AG08395 (cell line): Measurements from ENCODE around the gene SLC22A4.
A peak's percentile ranks its signal among the peaks of the same experiment; 100 is the strongest.

Source experiments
- DNase-seq: peaks from one replicate; pipeline ENCODE4 v3.0.0; 2012; ENCODE audit warnings: mixed read lengths, low spot score

SLC22A4 gene

DNA sequence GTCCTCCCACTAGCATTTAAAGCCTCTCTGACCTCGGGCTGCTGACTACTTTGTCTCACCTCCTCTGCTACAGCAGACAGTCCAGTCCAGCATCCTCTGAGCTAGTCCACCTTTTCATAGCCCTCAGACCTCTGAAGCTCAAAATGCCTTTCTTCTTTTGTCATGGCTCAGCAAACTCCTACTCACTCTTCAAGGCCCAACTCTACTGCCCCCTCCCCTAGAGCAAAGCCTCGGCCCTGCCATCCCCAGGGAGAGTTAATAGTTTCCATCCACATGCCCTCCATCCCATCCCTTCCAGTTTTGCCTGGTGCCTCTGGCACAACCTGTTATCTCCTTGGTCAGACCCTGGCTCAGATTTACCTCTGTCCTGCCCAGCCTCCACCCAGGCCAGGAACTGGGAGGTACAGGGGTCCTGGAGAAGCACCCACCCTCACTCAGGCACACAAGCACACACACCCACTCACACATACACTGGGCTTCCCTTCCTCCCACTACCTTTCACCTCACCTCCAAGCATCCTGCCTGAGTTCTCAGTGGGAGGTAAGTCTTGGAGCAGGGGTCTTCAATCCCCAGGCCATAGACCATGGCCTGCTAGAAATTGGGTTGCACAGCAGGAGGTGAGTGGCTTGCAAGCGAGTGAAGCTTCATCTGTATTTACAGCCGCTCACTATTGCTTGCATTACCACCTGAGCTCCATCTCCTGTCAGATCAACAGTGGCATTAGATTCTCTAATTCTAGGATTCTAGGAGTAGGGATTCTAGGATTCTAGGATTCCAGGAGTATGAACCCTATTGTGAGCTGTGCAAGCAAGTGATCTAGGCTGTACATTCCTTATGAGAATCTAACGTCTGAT lies 18.6 kb upstream of the SLC22A4 start:
- no peak for DNase-seq

DNA sequence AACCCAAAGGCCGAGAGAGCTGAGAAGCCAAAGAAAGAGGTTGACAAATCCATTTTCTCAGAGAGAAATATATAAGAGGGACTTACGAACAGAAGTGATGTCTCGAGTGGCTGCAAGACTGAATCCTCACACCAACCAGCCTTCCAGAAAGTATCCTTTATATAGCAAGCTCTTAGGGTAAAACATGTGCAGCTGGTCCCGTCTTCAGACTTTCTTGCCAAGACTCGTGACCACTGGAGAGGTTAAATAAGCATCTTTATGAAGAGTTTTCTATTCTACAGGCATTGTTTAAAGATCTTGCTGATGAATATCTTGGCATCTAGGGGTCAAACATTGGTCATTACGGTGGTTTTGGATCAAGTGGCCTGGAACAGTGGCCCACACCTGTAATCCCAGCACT lies 16.9 kb upstream of the SLC22A4 start:
- DNase-seq: no peak

DNA sequence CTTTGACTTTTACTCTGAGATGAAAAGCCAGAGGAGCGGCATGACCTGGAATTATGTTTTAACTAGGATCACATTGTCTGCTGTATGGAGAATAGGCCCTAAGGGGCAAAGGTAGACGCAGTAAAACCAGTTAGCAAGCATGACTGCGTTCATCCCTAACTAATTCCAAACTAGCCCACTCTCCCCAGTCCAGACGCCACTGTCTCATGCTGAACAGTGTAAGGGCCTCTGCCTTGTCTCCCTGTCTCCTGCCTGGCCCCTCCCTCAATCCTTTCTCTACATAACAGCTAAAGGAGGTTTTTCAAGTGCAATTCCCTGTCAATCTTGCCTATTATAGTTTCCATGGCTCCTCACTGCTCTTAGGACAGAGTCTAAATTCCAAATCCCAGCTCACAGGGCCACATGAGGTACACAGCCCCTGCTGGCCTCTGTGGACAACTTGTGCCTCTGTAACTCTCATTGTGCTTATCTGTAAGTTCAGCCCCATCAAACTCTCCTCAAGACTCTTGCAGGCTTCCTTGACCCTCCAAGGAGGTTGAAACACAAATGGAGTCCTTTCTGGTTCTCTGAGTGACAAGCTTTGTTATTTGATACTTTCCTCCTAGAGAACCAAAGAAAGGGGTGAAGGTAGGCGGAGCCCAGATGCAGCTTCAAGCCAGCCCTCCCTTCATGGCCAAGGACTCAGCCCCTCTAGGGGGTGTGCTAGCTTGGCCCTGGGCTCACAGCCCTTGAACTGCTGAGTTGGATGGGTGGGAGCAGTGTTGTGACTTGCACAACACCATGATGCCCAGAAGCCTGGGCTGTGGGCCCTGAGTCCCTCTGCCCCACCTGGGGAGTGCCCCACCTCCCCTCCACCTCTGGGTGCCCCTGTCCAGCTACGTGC lies 16.0 kb upstream of the SLC22A4 start:
- DNase-seq: no peak

DNA sequence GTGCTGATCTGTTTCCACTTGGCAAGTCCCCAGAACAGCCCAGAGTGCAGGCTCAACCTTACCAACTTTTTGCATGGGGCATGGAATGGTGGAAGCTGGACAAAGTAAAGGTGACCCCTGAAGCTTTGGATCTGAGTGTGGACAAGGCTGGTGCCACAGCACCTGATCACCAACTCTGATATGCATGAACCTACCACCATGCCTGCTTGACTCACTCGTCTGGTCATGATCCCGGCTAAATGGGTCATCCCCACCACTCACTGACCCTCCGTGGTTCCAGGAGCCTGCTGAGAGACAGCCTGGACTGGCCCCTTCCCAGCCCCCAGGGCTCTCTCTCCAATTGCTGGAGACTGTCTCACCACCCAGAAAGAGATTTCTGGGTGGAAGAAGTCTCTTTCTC lies 14.4 kb upstream of the SLC22A4 start:
- DNase-seq: no peak

DNA sequence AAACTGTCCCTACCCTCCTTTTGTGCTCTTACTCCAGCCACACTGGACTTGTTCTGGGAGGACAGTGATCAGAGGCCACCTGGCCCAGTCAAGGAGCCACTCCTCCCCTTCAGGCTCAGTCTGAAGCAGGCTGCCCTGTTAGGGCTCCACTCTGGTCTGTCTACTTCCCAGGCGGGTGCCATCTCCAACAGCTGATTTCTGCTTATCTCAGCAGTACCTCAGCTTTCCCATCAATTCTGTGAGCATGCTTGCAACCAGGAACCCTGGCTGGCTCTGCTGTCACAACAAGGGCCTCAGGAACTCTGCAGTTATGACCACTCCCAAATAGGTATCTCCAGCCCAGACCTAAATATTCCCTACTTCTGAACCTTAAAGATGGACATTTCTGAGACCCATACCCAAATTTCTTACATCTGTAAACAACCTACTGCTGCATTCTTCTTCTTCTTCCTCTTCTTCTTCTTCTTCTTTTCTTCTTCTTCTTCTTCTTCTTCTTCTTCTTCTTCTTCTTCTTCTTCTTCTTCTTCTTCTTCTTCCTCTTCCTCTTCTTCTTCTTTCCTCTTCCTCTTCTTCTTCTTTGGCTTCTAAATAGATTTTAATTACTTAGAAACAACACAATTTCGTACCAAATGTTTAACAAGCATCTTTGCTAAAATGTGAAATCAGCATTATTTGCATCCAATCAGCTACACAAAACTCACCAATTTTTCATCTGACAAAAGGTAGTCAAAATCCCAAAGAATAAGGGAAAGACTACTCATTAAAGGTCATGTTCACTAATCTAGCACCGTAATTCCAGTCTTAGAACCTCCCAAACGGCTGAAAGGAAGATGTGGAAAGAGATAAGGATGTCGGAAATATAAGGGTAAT lies 13.6 kb upstream of the SLC22A4 start:
- DNase-seq: no peak

DNA sequence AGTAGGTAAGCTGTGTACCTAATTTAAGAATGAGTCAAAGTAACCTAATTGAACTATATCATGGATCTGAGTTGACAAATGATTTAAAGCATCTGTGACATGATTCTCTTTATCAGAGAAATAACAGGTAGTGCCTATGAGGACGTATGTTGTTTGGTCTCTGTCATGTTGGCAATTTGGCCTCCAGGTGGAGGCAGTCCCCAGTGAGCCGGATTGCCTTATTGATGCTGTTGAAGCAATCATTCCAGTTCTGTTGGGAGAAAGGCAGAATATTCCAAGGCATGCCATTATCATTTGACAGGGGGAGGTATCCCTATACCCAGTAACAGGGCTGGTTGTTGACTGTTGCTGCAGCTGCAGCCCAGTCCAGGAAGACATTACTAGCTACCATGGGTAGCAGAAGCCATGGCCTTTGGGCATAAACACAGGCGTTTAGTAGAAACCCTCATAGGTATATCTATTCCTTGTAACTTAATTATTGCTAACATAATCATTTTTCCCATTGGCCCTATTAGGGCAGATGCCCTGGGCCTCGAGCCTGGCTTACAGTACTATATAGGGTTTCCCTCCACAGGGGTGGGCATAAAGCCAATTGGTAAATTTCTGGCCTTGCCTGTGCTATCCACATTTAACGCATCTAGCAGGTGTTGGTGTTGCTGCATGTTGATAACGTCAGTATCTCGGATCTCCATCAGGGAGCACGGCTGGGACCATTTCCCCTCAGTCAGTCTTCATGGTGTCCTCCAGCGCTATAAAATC lies 12.2 kb upstream of the SLC22A4 start:
- no peak for DNase-seq

DNA sequence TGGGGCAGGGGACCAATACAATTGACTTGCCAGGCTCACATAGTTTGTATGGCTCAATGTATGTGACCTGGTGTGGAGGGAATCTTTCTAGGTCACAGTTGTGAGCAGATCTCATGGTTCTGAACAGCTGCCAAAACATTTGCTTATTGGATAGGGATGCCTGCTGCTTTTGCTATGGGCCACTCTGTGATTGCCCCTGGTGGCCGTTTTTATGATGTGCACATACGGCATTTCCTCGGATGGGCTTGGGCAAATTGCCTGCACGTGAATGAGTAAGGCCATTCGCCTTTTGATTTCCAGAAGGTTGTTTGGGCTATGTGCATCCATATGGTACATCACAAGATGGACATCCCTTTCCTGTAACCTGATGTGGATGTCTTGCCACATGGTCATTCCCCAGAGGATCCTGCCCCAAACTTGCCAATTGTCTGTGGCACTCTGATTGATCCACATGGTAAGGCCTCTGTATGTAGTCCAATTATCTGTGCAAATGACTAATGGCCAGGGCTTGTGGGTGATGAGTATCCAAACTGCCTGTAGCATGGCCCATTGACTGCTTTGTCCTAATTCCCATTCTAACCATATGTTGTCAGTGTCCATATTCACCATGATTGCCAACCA lies 10.7 kb upstream of the SLC22A4 start:
- DNase-seq: peak; percentile 68

DNA sequence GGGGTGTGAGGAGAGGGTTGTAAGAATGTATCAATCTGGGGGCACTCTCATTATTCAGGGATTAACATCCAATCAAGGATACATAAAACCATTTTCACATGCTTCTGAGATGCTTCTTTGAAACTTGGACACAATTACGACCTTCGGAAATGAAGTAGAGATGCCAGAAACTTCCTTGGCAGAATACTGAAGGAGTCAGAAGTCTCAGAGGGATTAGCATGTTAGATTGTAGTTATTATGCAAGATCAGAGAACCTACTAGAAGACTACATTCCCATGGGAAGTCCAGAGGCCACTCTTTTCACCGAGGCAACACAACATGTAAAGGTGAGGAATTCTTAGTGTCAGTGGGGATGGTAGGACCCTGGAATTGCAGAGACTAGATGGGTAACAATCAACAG lies 5.1 kb upstream of the SLC22A4 start:
- DNase-seq: no peak

DNA sequence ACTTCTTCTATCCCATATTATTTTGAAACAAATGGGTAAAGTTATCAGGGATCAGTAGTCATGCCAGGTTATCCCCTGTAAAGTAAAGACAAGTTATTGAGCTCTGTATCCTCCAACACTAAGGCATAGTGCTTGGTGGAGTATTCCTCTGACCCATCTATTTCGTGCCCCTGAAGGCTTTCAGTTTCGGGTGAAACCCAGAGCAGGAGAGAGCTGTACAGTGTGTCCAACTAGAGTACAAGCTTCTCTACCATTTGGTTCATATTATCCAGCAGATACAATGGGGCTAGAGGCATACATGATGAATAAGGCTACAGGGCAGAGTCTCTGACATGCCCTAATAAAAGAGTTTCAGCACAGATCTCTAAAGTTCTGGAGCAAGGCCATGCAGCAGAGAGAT lies 3.2 kb upstream of the SLC22A4 start:
- DNase-seq: no peak

DNA sequence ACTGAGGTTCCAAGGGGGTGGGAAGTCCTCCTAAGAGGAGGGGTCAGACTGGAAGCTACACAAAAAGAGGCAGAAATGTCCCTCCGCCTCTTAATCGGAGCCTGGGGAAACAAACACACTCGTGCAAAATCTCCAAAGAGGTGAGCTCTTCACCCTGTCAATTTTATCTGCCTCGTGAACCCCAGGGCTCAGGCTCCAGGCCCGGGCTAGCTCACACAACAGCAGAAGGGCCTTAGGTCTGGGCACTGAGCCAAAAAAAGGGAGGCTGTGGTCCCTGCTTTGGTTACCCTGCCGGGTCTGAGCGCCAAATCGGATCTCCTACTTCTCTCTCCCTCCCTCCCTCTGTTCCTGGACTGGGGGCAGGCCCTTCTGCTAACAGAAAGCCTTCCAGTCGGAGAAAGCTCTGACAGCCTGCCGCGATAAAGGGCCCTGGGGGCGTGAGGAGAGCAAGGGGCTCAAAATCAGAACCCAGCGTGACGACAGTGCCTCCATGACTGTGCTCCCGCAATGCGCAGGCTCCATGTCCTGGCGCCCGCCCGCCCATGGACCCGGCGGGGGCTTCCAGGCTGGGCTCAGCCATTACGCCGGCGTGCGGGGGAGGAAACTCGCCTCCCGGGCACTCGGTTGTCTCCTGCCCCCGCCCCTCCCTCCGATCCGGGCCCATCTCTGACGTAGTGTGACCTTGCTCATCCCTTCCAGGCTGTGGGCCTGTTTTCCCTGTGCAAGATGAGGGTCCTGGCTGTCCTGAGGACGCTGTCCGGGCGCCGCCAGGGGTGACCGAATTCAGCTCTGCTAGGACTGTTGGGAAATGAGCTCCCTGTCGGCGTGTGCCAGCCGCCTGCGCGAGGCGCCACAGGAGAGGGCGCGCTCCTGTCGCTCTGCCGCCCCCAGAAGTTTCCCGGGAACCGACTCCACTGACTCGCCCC lies 865 bp upstream of the SLC22A4 start:
- DNase-seq: peak; percentile 88

DNA sequence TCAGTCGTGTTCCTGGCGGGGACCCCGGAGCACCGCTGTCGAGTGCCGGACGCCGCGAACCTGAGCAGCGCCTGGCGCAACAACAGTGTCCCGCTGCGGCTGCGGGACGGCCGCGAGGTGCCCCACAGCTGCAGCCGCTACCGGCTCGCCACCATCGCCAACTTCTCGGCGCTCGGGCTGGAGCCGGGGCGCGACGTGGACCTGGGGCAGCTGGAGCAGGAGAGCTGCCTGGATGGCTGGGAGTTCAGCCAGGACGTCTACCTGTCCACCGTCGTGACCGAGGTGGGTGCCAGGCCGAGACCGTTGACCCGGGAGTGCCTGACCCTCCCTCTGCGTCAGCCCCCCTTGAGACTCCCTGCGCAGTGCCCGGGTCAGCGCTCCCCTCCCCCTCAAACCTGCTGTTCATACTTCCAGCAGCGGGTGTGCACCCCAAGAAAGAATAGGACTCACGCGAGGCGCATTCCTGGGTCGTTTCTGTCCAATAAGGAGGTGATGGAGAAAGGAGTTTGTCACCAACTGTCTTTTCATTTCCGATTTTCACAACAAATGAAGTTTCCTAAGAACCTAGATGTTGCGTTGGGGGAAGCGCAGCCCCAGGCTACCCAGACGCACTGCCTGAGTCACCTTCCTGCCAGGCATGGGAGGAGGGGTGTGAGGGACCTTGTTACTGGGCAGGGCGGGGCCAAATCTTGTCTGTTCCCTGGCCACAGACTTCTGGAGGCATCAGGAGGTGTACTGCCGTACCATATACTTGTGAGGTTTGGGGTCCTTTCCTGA lies 722 bp downstream of the SLC22A4 start:
- DNase-seq: peak; percentile 87

DNA sequence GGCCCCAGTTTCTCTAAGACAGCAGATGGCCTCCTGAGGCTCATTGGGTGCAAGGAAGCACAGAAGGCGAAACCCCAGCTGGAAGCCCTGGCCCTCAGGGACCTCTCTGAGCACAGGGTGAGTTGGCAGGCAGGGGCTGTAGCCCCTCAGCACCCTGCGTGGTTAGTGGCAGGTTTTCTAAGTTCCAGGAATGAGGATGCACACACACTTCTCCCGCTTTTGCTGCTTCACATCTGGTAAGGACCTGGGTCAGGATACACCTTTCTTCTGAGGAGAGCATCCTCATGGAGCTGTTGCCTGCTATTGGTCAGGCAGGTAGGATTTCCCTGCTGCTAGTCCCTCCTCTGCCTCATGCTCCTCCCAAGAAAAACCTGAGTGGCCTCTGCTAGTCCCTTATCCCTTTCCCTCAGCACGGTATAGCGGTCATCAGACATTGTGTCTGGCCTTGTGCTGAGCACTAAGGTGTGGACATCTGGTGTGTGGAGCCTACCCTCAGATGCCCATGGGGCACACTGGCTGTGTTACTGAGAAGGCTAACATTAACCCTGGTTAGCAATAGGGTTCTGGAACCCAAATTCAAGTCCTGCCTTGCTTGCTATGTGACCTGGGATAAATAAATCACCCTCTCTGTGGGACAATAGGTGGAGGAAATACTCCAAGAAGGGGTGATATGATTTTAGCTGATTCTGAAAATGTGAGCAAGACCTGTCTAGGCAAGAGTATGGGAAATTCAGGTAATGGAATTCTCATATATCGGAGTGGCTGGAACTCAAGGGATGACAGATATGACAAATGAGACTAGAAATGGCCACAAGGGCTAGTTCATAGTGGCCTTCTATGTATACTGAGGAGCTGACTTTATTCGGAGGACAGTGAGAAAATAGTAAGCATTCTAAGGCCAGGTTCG lies 1.6 kb downstream of the SLC22A4 start:
- no peak for DNase-seq

DNA sequence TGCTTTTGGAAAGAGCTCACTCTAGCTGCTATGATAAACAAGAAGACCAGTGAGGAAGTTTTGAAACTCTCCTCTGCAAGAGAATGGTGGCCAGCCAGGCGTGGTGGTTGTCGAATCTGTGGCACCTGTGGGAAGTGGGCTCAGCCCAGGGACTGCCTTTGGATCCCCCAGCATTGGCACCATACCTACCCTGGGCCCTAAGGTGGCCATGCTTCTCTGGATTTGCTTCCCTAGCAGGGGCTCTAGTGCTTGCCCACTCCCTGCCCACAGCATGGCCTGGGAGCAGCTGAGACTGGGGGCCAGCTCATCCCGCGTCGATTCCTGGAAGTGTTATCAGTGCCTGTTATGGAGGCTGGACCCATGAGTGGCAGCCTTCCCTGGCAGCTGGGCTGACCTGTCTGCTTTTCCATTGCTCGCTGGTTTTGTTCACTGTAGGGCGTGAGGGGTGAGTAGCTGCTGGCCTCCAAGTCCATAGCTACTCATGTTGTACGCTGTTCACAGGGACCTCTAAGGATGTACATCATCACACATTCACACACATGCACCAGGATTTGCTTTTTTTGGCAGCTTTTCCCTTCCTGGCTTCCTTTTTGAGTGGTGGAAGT lies 2.3 kb downstream of the SLC22A4 start:
- DNase-seq: no peak

DNA sequence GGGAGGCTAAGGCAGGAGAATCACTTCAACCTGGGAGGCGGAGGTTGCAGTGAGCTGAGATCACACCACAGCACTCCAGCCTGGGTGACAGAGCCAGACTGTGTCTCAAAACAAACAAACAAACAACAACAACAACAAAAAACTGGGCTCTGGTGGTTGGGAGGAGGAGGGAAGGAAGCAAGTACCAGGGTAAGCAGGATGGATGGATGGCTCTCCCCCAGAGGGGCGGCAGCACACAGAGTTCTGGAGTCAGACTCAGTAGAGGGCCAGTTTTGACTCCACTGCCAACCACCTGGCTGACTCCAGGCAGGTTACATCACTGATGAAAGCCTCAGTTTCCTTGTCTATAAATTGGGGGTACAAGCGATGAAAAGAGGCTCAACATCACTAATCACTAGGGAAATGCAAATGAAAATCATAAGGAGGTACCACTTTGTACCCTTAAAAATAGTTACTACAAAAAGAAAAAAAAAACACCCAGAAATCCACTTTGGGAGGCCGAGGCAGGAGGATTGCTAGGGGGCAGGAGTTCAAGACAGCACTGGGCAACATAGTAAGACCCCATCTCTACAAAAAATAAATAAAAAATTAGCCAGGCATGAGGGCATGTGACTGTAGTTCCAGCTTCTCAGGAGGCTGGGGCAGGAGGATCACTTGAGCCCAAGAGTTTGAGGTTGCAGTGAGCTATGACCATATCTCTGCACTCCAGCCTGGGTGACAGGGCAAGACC lies 3.2 kb downstream of the SLC22A4 start:
- no peak for DNase-seq

DNA sequence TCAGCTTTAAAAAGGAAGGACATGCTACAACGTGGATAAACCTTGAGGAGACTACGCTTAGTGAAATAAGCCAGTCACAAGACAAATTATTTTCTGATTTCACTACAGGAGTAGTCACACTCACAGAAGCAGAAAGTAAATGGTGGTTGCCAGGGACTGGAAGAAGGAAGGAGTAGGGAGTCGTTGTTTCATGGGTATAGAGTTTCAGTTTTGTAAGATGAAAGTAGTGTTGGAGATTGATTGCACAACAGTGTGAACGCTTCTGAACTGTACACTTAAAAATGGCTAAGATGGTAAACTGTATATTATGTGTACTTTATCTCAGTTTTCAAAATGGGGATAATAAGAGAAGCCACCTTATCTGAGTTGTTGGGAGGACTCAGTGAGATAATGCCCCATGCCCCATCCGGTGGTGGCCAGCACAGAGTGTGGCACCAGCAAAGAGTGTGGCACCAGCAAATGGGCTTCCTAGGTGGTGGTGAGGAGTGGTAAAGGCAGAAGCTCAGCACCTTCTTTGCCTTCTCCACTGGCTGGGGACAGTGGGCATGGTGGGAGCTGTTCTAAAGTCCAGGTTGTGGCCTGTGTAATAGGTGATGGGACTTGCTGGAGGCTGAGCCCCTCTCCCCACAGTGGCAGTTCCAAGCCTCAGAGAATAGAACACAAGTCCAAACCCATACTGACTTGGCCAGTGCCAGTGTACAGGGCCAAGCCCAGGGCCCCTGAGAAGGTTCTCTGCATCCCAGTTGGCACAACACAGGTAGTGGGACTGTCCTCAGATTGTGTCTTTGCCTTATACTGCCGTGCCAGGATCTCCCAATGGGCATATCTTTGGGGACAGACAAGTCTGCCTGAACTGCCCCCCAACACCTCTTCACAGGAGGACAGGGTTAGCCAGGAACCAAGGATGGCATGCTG lies 4.4 kb downstream of the SLC22A4 start:
- no peak for DNase-seq

DNA sequence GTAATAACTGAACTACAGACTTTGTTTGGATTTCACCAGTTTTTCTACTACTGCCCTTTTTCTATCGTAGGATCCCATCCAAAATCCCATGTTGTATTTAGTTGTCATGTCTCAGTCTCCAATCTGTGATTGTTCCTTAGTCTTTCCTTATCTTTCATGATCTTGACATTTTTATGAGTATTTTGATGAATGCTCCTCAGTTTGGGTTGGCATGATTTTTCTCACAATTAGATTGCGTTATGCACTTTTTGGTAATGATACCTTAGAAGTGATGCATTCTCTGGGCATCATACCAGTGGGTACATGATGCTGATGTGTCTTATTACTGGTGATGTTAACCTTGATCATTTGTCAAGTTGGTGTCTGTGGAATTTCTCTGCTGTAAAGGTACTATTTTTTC lies 5.7 kb downstream of the SLC22A4 start:
- no peak for DNase-seq
